ENCODE results near the gene TTLL13. TPM values are rescaled to one million over a fixed set of nuclear protein-coding genes. Genes with fewer than 3 reads are reported as not detected.

TTLL13 gene
- total and polyA plus RNA-seq, 2 of the 4 experiments (the other 2 are of a cell fraction), result 0.10 TPM; not detected in 1

GRCh38 chr15:90309020-90309419, 59.7 kb downstream of the TTLL13 start:
- no peaks in the 10 kb centered on the region for H3K4me1 ChIP-seq (ENCODE audit: control insufficient read depth, insufficient read depth, low read length)
- no peak overlapping the region for H2BK5ac ChIP-seq (ENCODE audit: low read depth, low read length, poor library complexity, severe bottlenecking)
- H3K79me1 ChIP-seq (ENCODE audit: low read depth in 1 of 2, low read length in 2 of 2), result no peaks in the 10 kb centered on the region
- no peak for DNase-seq
- ChIA-PET CTCF (no interaction called here), POLR2A (ENCODE audit: unreplicated experiment) (no interaction called here)
- H3K9ac ChIP-seq (ENCODE audit: low read depth, low read length), result no peak overlapping the region
- H3K27me3 ChIP-seq (ENCODE audit: control insufficient read depth, insufficient read depth, low read length), result no peaks in the 10 kb centered on the region; the same call in 1 of the 2 replicates
- no peak overlapping the region for H4K8ac ChIP-seq (ENCODE audit: low read depth in 2 of 2, low read length in 2 of 2)
- H3K4me3 ChIP-seq (ENCODE audit: insufficient read depth, low read depth, low read length), result no peak overlapping the region
- intact Hi-C loops (cut with micrococcal nuclease) (no loop called here), in situ Hi-C loops (cut with MboI; ENCODE audit: low sequenced_read_pairs) (loop anchor here (25.0 kb wide), 1 partner anchor 578 kb away; the partner anchor contains the start of gene FES), dilution Hi-C loops (cut with HindIII; ENCODE audit: low sequenced_read_pairs, unreplicated experiment) (no loop called here)
- H2AK9ac ChIP-seq (replicated peaks; ENCODE audit: low read depth, low read length, poor library complexity), result no peak overlapping the region
- no peak overlapping the region for H4K91ac ChIP-seq (ENCODE audit: insufficient read depth, low read depth, low read length)
- H3K36me3 ChIP-seq (ENCODE audit: control insufficient read depth, insufficient read depth, low read length), result no peaks in the 10 kb centered on the region
- no peak overlapping the region for H2AK5ac ChIP-seq (ENCODE audit: low read depth, low read length)
- H3K14ac ChIP-seq (replicated peaks; ENCODE audit: low read depth, low read length), result no peak overlapping the region
- 100% methylated on average over 3 of the region's 4 CpGs; no CpG with 5 or more reads in 1 of the 2 experiments for WGBS, 2 experiments (ENCODE audit: extremely low coverage in 2 of 2, insufficient read length in 1 of 2)
- no peak overlapping the region for H3K18ac ChIP-seq (ENCODE audit: low read depth, low read length)
- no peaks in the 10 kb centered on the region for H3K9me3 ChIP-seq (ENCODE audit: control insufficient read depth, insufficient read depth, low read length)
- no peak overlapping the region for H3K4me2 ChIP-seq (ENCODE audit: low read depth, low read length)
- TF ChIP-seq MXI1 (IDR thresholded peaks at IDR 0.05; ENCODE audit: borderline replicate concordance, low read depth, low read length), result no peak
- no peak for TF ChIP-seq RAD21 (IDR thresholded peaks at IDR 0.05; ENCODE audit: low read length)
- no peak for TF ChIP-seq MAZ (IDR thresholded peaks at IDR 0.05; ENCODE audit: borderline replicate concordance, low read depth, low read length)
- no peak for TF ChIP-seq BHLHE40 (IDR thresholded peaks at IDR 0.05; ENCODE audit: low read depth, low read length)
- no peak for TF ChIP-seq FOS (IDR thresholded peaks at IDR 0.05; ENCODE audit: low read depth, low read length)
- no peak for TF ChIP-seq CTCF (conservative IDR thresholded peaks at IDR 0.05; ENCODE audit: low read depth, low read length)
- no peak for TF ChIP-seq NFE2L2 (IDR thresholded peaks at IDR 0.05; ENCODE audit: low read depth, low read length)
- no peak for TF ChIP-seq SMC3 (IDR thresholded peaks at IDR 0.05; ENCODE audit: low read depth, low read length)
- no peak for TF ChIP-seq CHD1 (IDR thresholded peaks at IDR 0.05; ENCODE audit: low read depth, low read length)
- no peak for TF ChIP-seq ELK1 (IDR thresholded peaks at IDR 0.05; ENCODE audit: borderline replicate concordance, low read depth, low read length)
- TF ChIP-seq POLR2A (IDR thresholded peaks at IDR 0.05; ENCODE audit: low read depth, low read length), result no peak
- no peak for TF ChIP-seq RFX5 (IDR thresholded peaks at IDR 0.05; ENCODE audit: low read depth, low read length)
- no peak for TF ChIP-seq USF2 (IDR thresholded peaks at IDR 0.05; ENCODE audit: low read depth, low read length)
- no peak for TF ChIP-seq MAFK (IDR thresholded peaks at IDR 0.05; ENCODE audit: low read depth, low read length)
- no peak for TF ChIP-seq RCOR1 (IDR thresholded peaks at IDR 0.05; ENCODE audit: insufficient replicate concordance, low read length)
- no peak overlapping the region for H3K27ac ChIP-seq (ENCODE audit: insufficient read depth, low read length)
- H2BK120ac ChIP-seq (ENCODE audit: low read depth, low read length), result no peak overlapping the region
- H2BK15ac ChIP-seq (ENCODE audit: low read depth, low read length), result no peak overlapping the region
- H2AFZ ChIP-seq (replicated peaks; ENCODE audit: low read length, poor library complexity), result no peak overlapping the region
- H4K5ac ChIP-seq (ENCODE audit: low read depth, low read length), result no peak overlapping the region
- ATAC-seq (ENCODE audit: low read depth), result no peak
- H3K23ac ChIP-seq (ENCODE audit: low read depth, low read length), result no peak overlapping the region
- no peaks in the 10 kb centered on the region for H3K9me1 ChIP-seq (ENCODE audit: insufficient read depth, low read length)
- no peak overlapping the region for H3K56ac ChIP-seq (ENCODE audit: extremely low read depth, insufficient read depth, low read length)
- no TSS peak for BruUV-seq (replicated peaks)
- no peaks in the 10 kb centered on the region for H4K20me1 ChIP-seq (ENCODE audit: insufficient read depth, low read length)
- no peak overlapping the region for H2BK20ac ChIP-seq (ENCODE audit: low read depth, low read length)
- no peak overlapping the region for H3K4ac ChIP-seq (ENCODE audit: low read depth, low read length)

Measured in IMR-90 (cell line).